Fibroblast of the aortic adventitia (primary cell): ENCODE results near the gene MORC3. TPM values are rescaled to one million over a fixed set of nuclear protein-coding genes. Genes with fewer than 3 reads are reported as not detected.
"Not testable (repeated sequence)": the region's sequence is repeated elsewhere in the genome, so short reads cannot be mapped to it uniquely, and the experiment has no call there.

Experiments used
- DNase-seq: peaks from one replicate; pipeline ENCODE4 v3.0.0-alpha.2; 2010; ENCODE audit warnings: low read depth
- H3K4me3 ChIP-seq: 2 replicates; pipeline ENCODE4 v1.5.1; 2011; ENCODE audit warnings: low read depth, mild to moderate bottlenecking, control low read depth, low read length, moderate library complexity
- CTCF ChIP-seq: IDR thresholded peaks from 2 replicates; pipeline ENCODE4 v1.5.1; 2011; ENCODE audit warnings: mild to moderate bottlenecking, low read length, control low read depth, inconsistent platforms; ENCODE audit not compliant: insufficient read depth
- total RNA-seq: library from RNA; depleted of rRNA; stranded (reverse); fragments of >200 nt; gene quantifications from 2 replicates; pipeline ENCODE4 v1.2.3, GENCODE V29; 2012; ENCODE audit warnings: low replicate concordance

MORC3 gene
- total RNA-seq, 1 donor, result 38.1 TPM

DNA sequence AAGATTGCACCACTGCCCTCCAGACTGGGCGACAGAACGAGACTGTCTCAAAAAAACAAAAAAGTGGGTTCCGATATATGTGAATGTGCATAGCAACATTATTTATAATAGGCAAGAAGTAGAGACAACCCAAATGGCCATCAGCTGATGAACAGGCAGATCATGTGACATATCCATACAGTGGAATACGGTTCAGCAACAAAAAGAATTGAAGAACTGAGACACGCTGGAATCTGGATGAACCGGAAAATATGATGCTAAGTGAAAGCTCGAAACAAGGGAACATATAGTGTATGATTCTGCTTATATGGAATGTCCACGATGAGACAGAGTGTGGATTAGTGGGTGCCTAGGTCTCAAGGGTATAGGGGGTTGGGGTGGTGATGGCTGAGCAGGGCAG lies 28.5 kb upstream of the MORC3 start:
- DNase-seq, result no peak
- TF ChIP-seq CTCF, result no peak
- no peak overlapping the region for H3K4me3 ChIP-seq

DNA sequence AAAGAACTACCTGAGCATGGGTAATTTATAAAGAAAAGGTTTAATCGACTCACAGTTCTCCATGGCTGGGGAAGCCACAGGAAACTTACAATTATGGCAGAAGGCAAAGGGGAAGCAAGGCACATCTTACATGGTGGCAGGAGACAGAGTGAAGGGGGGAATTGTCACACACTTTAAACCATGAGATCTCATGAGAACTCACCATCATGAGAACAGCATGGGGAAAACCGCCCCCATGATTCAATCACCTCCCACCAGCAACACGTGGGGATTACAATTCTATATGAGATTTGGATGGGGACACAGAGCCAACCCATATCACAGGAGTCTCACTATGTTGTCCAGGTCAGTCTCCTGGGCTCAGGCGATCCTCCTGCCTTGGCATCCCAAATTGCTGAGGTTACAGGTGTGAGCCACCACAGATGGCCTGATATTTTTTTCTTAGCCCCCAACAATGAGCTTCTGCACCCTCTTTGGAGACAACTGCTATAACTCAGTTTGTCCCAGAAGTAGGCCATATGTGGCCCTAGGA lies 22.5 kb upstream of the MORC3 start:
- DNase-seq, result no peak
- no peak for TF ChIP-seq CTCF
- H3K4me3 ChIP-seq, result no peak overlapping the region

GRCh38 chr21:36297938-36298572 lies 21.9 kb upstream of the MORC3 start:
- peak; percentile 34 for DNase-seq
- H3K4me3 ChIP-seq, result no peak overlapping the region
- TF ChIP-seq CTCF, result no peak

DNA sequence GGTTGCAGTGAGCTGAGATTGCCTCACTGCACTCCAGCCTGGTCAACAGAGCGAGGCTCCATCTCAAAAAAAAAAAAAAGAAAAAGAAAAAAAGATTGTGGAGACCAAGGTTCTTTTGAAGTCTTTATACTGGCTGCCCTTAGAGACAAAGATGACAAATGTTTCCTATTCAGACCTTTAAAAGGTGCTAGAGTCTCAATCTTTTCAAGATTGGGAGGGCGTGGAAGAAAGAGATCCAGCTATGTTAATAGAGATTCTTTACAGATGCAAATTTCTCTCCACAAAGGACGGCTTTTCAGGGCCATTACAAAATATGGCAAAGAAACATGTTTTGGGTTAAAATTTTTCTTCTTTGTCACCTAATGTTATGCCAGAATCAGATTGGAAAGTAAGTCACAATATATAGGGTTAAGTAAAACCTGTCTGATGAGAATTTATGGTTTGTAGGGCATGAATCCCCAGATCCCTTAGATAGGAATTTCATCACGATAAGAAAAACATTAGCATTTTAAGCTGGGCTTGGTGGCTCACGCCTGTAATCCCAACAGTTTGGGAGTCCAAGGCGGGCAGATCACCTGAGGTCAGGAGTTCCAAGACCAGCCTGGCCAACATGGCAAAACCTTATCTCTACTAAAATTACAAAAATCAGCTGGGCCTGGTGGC lies 13.0 kb upstream of the MORC3 start:
- TF ChIP-seq CTCF, result no peak
- no peak overlapping the region for H3K4me3 ChIP-seq

GRCh38 chr21:36310016-36310415 lies 10.0 kb upstream of the MORC3 start:
- DNase-seq, result no peak
- H3K4me3 ChIP-seq, result no peak overlapping the region
- TF ChIP-seq CTCF, result no peak

More for the DNA sequence above, 13.0 kb upstream of the MORC3 start:
- DNase-seq, result no peak

DNA sequence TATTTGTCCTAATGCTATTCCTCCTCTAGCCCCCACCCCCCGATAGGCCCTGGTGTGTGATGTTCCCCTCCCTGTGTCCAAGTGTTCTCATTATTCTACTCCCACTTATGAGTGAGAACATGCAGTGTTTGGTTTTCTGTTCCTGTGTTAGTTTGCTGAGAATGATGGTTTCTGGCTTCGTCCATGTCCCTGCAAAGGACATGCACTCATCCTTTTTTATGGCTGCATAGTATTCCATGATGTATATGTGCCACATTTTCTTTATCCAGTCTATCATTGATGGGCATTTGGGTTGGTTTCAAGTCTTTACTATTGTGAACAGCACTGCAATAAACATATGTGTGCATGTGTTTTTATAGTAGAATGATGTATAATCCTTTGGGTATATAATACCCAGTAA lies 6.6 kb upstream of the MORC3 start:
- H3K4me3 ChIP-seq, DNase-seq: not testable (repeated sequence)

- not testable (repeated sequence) for H3K4me3 ChIP-seq, DNase-seq
Observed at GRCh38 chr21:36316045-36316444, 4.0 kb upstream of the MORC3 start.
